ENCODE results near the gene GNB2. TPM values are rescaled to one million over a fixed set of nuclear protein-coding genes. Genes with fewer than 3 reads are reported as not detected.
"Not testable (repeated sequence)": the region's sequence is repeated elsewhere in the genome, so short reads cannot be mapped to it uniquely, and the experiment has no call there.

GNB2 gene
- total RNA-seq, 3 donors from 2014 or later, result 209 to 231 (median 215) TPM

DNA sequence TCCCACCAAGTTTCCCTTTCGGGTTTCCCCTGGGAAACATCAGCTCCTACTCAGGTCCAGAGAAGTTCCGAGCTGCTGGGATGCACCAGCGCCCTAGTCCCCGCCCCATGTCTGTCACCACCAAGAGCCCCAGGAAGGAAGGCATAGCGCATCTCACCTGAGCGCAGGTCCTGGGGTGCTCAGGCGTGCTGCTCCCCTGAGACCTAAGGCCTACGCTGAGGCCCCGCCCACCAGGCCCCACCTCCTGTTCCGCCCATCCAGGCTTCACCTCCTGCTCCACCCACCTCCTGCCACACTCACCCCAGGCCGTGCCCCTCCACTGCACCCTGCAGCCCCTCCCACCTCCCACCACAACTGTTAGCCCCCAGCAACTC, 31.0 kb upstream of the GNB2 start:
- Mint-ChIP-seq H3K4me1 (ENCODE audit: low read depth) (no peaks in the 10 kb centered on the region), H3K36me3 (ENCODE audit: insufficient read depth) (no peaks in the 10 kb centered on the region), H3K9me3 (no peaks in the 10 kb centered on the region), H3K27me3 (ENCODE audit: low read depth) (peaks cover 12% of the 10 kb centered on the region), H3K4me3 (no peak overlapping the region)
- peak; percentile 50 to 72 for ATAC-seq
- DNase-seq, result no peak

DNA sequence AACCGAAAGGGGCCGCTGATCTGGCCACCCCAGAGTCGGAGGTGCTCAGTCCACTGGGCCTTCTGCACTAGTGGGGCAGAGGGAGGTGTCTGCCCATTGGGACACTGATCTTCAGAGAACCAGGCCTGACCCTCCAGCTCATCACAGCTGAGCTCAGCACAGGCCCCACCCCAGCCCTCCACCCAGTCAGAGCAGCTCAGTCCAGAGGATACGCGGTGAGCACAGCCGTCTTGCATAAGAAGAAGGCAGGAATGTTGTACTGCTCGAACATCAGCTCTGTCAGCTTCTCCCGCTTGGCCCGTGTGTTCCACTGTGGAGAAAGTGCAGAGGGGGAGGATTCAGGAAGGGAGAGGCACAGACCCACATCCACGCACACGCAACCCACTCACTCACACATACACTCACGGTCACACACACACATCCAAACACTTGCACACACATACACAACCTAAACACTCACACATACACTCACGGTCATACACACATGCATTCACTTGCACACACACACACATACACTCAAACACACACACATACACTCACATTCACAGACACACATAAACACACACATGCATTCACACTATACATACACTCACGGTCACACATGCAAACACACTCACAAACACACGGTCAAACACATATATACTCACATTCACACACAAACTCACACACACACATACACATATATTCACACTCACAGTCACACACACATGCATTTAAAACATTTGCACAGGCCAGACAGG, 23.5 kb upstream of the GNB2 start:
- ATAC-seq, result no peak

DNA sequence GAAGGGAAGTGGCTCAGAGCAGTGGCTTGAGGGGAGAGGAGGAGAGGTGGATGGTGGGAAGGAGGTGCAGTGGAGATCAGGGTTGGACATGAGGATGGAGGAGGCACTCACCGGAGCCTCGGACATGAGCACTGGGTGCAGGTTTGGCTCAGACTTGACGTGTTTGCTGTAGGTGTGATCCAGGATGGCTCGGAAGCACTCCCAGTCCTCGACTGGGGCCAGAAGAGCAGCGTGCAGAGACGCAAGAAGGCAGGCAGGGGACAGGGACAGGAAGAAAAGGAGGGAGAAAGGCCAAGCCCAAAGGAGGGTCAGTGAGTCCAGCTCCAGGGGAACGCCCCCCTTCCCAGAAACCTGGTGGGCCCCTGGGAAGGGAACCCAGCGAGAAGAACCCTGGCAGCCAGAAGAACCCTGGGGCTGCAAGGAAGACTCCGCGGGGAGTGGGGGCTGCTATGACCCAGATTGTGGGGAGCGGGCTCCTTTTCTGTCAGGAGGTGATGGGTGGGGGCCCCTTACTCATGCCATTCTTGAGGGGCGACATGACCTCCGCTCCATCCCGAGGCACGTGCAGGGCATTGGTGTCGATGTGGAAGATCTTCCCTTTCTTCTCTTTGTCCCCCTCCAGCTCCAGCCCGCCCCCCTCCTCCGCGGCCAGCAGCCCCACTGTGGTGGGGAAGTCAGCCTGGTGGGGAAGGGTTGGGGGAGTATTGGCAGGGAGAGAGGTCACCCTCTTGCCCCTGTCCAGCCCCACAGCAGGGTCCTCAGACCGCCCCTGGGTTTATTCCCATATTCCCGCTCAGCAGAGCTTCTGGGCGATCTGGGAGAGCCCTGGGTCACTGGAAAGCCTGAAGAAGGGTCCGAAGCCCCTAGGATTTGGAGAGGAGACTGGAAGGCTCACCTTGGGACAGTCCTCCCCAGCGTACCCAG, 18.4 kb upstream of the GNB2 start:
- Mint-ChIP-seq H3K27me3 (ENCODE audit: low read depth) (peaks cover 54% of the 10 kb centered on the region), H3K36me3 (ENCODE audit: insufficient read depth) (no peaks in the 10 kb centered on the region), H3K4me1 (ENCODE audit: low read depth) (peaks cover 2% of the 10 kb centered on the region), H3K9me3 (no peaks in the 10 kb centered on the region), H3K4me3 (no peak overlapping the region)
- ATAC-seq (no peak), DNase-seq (no peak)

More for the DNA sequence above, 23.5 kb upstream of the GNB2 start:
- no peaks in the 10 kb centered on the region for H3K36me3 Mint-ChIP-seq (ENCODE audit: insufficient read depth)
- H3K9me3 Mint-ChIP-seq, result no peaks in the 10 kb centered on the region
- H3K4me3 Mint-ChIP-seq, result no peak overlapping the region
- no peak for DNase-seq
- peaks cover 45% of the 10 kb centered on the region for H3K27me3 Mint-ChIP-seq (ENCODE audit: low read depth)
- H3K4me1 Mint-ChIP-seq (ENCODE audit: low read depth), result peaks cover 2% of the 10 kb centered on the region

DNA sequence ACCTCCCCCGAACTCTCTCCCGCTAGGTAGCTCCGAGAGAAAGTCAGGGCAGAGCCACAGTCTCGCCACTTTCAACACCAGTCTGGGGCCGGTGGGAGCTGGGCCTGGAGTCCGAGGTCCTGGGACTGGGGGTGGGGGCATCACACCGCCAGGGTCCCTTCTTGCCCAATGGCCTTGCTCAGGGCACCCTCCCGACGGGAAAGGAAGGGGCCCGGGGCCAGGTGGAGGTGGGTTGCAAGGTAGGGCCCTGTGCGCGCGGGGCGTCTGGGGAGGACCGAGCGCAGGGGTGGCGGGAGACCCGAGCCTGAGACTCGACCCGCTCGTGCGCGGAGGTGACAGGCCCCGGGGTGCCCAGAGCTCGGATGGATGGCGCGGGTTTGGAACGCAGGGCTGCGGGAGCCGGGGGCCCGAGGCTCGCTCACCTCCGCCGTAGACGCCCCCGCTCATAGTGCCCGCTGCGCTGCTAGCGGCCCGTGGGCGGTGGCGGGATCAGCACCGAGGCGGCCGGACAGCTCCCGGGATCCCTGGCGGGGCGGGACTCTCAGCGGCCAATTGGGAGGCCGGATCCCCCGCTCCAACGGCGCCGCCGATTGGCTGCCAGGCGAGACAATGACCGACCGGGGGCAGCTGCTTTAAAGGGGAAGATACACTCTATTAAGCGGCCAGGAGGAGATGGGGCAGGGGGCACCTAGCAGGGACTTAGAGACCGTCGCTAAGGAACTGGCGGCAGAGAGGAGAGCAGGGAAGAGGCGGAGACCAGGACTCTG, 17.4 kb upstream of the GNB2 start, which contains the start of gene ACTL6B:
ACTL6B (minus strand) TSS at position 541 of the 767 bp plus-strand sequence; CDS start at position 447, 94 bp downstream.
- Mint-ChIP-seq H3K36me3 (ENCODE audit: insufficient read depth) (no peaks in the 10 kb centered on the region), H3K4me1 (ENCODE audit: low read depth) (peaks cover 2% of the 10 kb centered on the region), H3K9me3 (no peaks in the 10 kb centered on the region), H3K4me3 (no peak within 1 kb of the TSS), H3K27me3 (ENCODE audit: low read depth) (peaks cover 49% of the 10 kb centered on the region)
- ATAC-seq (peak; percentile 65 to 78), DNase-seq (no peak)

DNA sequence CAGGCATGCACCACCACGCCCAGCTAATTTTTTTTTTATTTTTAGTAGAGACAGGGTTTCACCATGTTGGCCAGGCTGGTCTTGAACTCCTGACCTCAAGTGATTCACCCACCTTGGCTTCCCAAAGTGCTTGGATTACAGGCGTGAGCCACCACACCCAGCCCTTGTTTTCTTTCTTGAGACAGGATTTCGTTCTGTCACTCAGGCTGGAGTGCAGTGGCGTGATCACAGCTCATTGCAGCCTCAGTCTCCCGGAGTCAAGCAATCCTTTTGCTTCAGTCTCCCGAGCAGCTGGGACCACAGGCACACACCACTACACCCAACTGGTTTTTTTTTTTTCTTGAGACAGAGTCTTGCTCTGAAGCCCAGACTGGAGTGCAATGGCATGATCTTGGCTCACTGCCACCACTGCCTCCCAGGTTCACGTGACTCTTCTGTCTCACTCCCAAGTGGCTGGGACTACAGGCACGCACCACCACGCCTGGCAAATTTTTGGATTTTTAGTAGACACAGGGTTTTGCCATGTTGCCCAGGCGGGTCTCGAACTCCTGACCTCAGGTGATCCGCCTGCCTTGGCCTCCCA, 11.3 kb upstream of the GNB2 start:
- not testable (repeated sequence) for H3K36me3 Mint-ChIP-seq (ENCODE audit: insufficient read depth)

DNA sequence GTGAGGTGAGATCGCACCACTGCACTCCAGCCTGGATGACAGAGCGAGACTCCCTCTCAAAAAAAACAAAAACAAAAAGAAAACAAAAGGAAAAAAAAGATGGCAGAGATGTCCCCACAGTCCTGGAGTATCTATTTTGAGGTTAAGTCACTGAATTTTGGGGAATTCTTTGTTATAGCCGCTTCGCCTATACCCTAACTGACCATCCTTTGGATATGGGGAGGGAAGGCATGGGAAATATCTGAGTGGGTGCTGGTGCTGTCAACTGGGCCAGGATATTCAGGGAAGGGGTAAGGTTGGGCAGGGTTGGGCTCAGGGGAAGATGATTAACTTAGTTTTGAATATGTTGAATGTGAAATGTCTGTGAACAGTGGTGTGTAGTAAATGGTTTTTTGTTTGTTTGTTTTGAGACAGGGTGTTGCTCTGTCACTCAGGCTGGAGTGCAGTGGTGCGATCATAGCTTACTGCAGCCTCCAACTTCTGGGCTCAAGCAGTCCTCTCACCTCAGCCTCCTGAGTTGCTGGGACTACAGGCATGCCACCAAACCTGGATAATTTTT, 8.3 kb upstream of the GNB2 start:
- no peaks in the 10 kb centered on the region for H3K27me3 Mint-ChIP-seq (ENCODE audit: low read depth)
- no peak overlapping the region for H3K4me3 Mint-ChIP-seq
- H3K4me1 Mint-ChIP-seq (ENCODE audit: low read depth), result no peaks in the 10 kb centered on the region
- H3K36me3 Mint-ChIP-seq (ENCODE audit: insufficient read depth), result no peaks in the 10 kb centered on the region
- H3K9me3 Mint-ChIP-seq, result no peaks in the 10 kb centered on the region
- no peak for ATAC-seq
- DNase-seq, result no peak

More for the DNA sequence above, 11.3 kb upstream of the GNB2 start:
- not testable (repeated sequence) for ATAC-seq; H3K9me3 Mint-ChIP-seq; H3K4me1 Mint-ChIP-seq (ENCODE audit: low read depth); H3K4me3 Mint-ChIP-seq; DNase-seq
- H3K27me3 Mint-ChIP-seq (ENCODE audit: low read depth), result peaks cover 16% of the 10 kb centered on the region

DNA sequence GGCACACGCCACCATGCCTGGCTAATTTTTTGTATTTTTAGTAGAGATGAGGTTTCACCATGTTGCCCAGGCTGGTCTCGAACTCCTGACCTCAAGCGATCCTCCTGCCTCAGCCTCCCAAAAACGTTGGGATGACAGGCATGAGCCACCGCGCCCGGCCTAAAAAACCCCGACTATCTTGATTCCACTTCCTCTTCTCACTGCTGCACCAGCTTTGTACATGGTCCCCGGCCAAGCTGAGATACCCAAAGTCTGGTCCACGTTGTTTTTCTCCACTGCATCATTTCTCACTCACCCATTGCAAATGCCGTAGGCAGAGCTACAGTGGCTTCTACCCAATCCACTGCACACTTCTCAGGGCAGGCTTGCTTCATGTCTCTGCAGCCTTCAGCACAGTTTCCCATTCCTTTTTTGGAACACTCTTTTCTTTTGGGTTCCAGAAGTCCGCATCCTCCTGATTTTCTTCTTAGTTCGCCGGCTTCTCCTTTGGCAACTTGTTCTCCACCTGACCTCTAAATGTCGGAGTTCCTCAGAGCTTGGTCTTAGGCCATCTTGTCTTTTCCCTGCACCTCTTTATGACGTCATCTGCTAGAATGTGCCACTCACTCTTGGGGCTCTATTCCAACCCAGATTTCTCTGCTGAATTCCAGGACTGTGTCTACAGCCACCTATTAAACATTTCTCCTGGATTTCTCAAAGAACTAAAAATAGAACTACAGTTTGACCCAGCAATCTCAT, 6.0 kb upstream of the GNB2 start:
- Mint-ChIP-seq H3K27me3 (ENCODE audit: low read depth) (no peaks in the 10 kb centered on the region), H3K4me1 (ENCODE audit: low read depth) (peaks cover under 1% of the 10 kb centered on the region), H3K36me3 (ENCODE audit: insufficient read depth) (no peaks in the 10 kb centered on the region), H3K4me3 (no peak overlapping the region), H3K9me3 (no peaks in the 10 kb centered on the region)
- DNase-seq (no peak), ATAC-seq (no peak)

DNA sequence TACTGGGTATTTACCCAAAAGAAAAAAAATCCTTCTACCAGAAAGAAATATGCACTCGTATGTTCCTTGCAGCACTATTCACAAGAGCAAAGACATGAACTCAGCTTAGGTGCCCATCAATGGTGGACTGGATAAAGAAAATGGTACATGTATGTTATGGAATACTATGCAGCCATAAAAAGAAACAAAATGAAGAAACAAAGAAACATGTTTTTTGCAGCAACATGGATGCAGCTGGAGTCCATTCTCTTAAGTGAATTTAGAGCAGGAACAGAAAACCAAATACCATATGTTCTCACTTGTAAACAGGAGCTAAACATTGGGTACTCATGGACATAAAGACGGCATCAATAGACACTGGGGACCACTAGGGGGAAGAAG, 5.5 kb upstream of the GNB2 start:
- Mint-ChIP-seq H3K9me3 (no peaks in the 10 kb centered on the region), H3K27me3 (ENCODE audit: low read depth) (no peaks in the 10 kb centered on the region), H3K4me1 (ENCODE audit: low read depth) (peaks cover 2% of the 10 kb centered on the region), H3K4me3 (no peak overlapping the region), H3K36me3 (ENCODE audit: insufficient read depth) (no peaks in the 10 kb centered on the region)
- ATAC-seq (no peak), DNase-seq (no peak)

DNA sequence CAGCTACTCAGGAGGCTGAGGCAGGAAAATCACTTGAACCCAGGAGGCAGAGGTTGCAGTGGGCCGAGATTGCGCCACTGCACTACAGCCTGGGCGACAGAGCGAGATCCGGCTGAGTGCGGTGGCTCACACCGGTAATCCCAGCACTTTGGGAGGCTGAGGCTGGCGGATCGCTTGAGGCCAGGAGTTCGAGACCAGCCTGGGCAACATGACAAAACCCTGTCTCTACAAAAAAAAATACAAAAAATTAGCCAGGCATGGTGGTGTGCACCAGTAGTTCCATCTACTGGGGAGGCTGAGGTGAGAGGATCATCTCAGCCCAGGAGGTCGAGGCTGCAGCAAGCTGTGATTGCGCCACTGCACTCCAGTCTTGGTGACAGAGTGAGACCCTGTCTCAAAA, 4.4 kb upstream of the GNB2 start:
- not testable (repeated sequence) for H3K27me3 Mint-ChIP-seq (ENCODE audit: low read depth); H3K4me3 Mint-ChIP-seq; DNase-seq; H3K36me3 Mint-ChIP-seq (ENCODE audit: insufficient read depth); ATAC-seq; H3K9me3 Mint-ChIP-seq; H3K4me1 Mint-ChIP-seq (ENCODE audit: low read depth)

DNA sequence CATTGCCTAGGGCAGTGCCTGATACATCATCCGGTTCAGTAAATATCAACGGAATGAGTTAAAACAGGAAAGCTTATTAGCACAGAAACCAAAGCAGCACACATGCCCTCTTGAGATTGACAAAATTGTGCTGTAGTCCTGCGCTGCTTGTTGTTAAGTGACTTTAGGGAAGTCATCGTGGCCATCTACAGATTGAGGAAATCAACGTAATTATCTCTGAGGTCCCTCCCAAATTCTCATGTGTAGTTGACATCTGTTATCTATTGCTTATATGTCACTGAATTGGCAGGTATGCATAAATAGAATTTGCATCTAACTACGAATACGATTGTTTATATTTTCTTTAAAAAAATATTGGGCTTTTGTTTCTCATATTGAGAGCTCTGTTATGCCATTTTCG, 3.5 kb upstream of the GNB2 start:
- Mint-ChIP-seq H3K36me3 (ENCODE audit: insufficient read depth) (no peaks in the 10 kb centered on the region), H3K27me3 (ENCODE audit: low read depth) (no peaks in the 10 kb centered on the region), H3K4me1 (ENCODE audit: low read depth) (peaks cover 2% of the 10 kb centered on the region), H3K4me3 (no peak overlapping the region), H3K9me3 (no peaks in the 10 kb centered on the region)
- DNase-seq, result no peak
- no peak for ATAC-seq

DNA sequence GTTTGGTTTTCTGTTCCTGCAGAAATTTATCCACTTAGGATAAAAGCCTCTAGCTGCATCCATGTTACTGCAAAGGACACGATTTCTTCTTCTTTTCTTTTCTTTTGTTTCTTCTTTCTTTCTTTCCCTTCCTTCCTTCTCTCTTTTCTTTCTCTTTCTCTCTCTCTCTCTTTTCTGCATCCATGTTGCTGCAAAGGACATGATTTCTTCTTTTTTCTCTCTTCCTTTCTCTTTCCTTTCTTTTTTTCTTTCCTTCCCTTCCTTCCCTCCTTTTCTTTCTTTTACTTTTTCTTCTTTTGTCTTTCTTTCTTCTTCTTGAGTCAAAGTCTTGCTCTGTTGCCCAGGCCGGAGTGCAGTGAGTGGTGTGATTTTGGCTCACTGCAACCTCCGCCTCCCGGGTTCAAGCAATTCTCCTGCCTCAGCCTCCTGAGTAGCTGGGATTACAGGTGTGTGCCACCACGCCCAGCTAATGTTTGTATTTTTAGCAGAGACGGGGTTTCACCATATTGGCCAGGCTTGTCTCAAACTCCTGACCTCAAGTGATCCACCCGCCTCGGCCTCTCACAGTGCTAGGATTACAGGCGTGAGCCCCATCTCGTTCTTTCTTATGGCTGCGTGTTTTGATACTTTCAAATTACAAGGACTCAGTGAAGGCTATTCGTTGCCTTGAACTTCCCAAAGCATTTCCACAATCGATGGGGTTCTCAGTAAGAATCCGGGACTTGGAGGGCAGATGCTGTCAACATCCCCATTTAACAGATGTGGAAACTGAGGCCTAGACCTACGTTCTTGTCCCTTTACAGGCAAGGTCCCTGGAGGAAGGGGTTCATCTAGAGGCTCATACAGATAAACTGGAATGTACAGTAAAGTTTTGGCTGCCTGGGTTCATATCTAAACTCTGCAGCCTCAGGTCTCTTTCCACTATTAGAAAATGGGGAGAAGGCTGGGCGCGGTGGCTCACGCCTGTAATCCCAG, 1.9 kb upstream of the GNB2 start:
- Mint-ChIP-seq H3K9me3 (no peaks in the 10 kb centered on the region), H3K4me3 (no peak overlapping the region), H3K4me1 (ENCODE audit: low read depth) (peaks cover 6% of the 10 kb centered on the region), H3K27me3 (ENCODE audit: low read depth) (no peaks in the 10 kb centered on the region), H3K36me3 (ENCODE audit: insufficient read depth) (peaks cover 4% of the 10 kb centered on the region)
- ATAC-seq (no peak), DNase-seq (no peak)

DNA sequence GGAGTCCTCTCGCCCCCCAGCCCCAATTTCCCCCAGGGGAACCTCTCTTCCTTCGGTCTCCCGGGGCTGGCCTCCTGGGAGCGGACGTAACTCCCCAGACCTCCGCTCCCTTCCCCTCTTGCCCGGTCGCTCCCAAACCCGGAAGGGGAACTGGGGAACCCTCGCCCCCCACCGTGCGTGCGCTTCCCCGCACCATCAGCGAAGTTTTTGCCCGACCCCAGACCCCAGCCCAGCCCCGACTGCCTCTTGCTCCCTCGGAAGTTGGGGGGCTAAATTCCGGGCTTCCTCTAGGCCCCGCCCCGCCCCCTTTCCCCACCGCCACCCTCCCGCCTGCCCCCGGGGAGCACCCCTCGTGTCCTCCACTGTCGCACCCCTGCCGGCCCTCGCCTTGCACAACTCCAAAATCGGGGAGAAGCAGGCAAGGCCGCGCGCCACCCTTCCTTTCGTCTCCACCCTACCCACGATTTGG, 436 bp downstream of the GNB2 start:
- H3K36me3 Mint-ChIP-seq (ENCODE audit: insufficient read depth), result peaks cover 11% of the 10 kb centered on the region

More for the DNA sequence above, 436 bp downstream of the GNB2 start:
- ATAC-seq (peak; percentile 1 to 3), DNase-seq (no peak)
- H3K9me3 Mint-ChIP-seq, result no peaks in the 10 kb centered on the region
- peak overlapping the region; percentile 94 for H3K4me3 Mint-ChIP-seq
- peaks cover 17% of the 10 kb centered on the region for H3K4me1 Mint-ChIP-seq (ENCODE audit: low read depth)
- H3K27me3 Mint-ChIP-seq (ENCODE audit: low read depth), result no peaks in the 10 kb centered on the region

Data from activated T-cell treated with anti-CD3 and anti-CD28 coated beads, Interleukin-2, amount 50 U/mL, for 4 hours (primary cell).